ENCODE measurements around the gene KCNJ5.

The KCNJ5 gene

GRCh38 chr11:128921793-128922192 is 30.6 kb downstream of the KCNJ5 start:
- no peak for TF ChIP-seq CTCF (IDR thresholded peaks at IDR 0.05; ENCODE audit: insufficient read depth, low read length, missing control alignments)
- POLR2A ChIA-PET: no interaction called here
- CTCF ChIA-PET: no interaction called here
- no peak overlapping the region for H3K4me3 ChIP-seq (ENCODE audit: low read depth, low read length)
- DNase-seq (ENCODE audit: low read depth, low spot score): no peak

- no peak overlapping the region for H3K4me3 ChIP-seq (ENCODE audit: low read depth, low read length)
- ChIA-PET POLR2A (no interaction called here), CTCF (interaction anchor here (0.9 to 4.4 kb wide), 4 partner anchors 14 to 766 kb away, joined by 3 to 13 read pairs (median 4); no protein-coding TSS in a partner anchor)
- DNase-seq (ENCODE audit: low read depth, low spot score): no peak
- TF ChIP-seq CTCF (IDR thresholded peaks at IDR 0.05; ENCODE audit: insufficient read depth, low read length, missing control alignments): no peak
Observed at GRCh38 chr11:128924104-128924503, 32.9 kb downstream of the KCNJ5 start.

- ChIA-PET CTCF (interaction anchor here (0.9 to 4.4 kb wide), 6 partner anchors 10 to 766 kb away, joined by 3 to 13 read pairs (median 3); no protein-coding TSS in a partner anchor), POLR2A (no interaction called here)
- DNase-seq (ENCODE audit: low read depth, low spot score): no peak
- H3K4me3 ChIP-seq (ENCODE audit: low read depth, low read length): no peak overlapping the region
- TF ChIP-seq CTCF (IDR thresholded peaks at IDR 0.05; ENCODE audit: insufficient read depth, low read length, missing control alignments): no peak
Observed at GRCh38 chr11:128924510-128925249, 33.5 kb downstream of the KCNJ5 start.

GRCh38 chr11:128925250-128925600 is 34.1 kb downstream of the KCNJ5 start:
- CTCF ChIA-PET: interaction anchor here (0.9 to 4.4 kb wide), 6 partner anchors 9 to 767 kb away, joined by 3 to 13 read pairs (median 3); no protein-coding TSS in a partner anchor
- H3K4me3 ChIP-seq (ENCODE audit: low read depth, low read length): no peak overlapping the region
- TF ChIP-seq CTCF (IDR thresholded peaks at IDR 0.05; ENCODE audit: insufficient read depth, low read length, missing control alignments): no peak
- DNase-seq (ENCODE audit: low read depth, low spot score): no peak
- POLR2A ChIA-PET: no interaction called here

- no peak overlapping the region for H3K4me3 ChIP-seq (ENCODE audit: low read depth, low read length)
- no peak for DNase-seq (ENCODE audit: low read depth, low spot score)
- CTCF ChIA-PET: interaction anchor here (4.4 kb wide), 1 partner anchor 31 kb away, joined by 13 read pairs; no protein-coding TSS in a partner anchor
- no peak for TF ChIP-seq CTCF (IDR thresholded peaks at IDR 0.05; ENCODE audit: insufficient read depth, low read length, missing control alignments)
- POLR2A ChIA-PET: no interaction called here
Observed at GRCh38 chr11:128926000-128926399, 34.8 kb downstream of the KCNJ5 start.

GRCh38 chr11:128926437-128927107 is 35.4 kb downstream of the KCNJ5 start:
- no peak for TF ChIP-seq CTCF (IDR thresholded peaks at IDR 0.05; ENCODE audit: insufficient read depth, low read length, missing control alignments)
- ChIA-PET CTCF (interaction anchor here (3.8 to 4.4 kb wide), 2 partner anchors 30 to 41 kb away, joined by 13 to 14 read pairs; no protein-coding TSS in a partner anchor), POLR2A (no interaction called here)
- H3K4me3 ChIP-seq (ENCODE audit: low read depth, low read length): no peak overlapping the region
- no peak for DNase-seq (ENCODE audit: low read depth, low spot score)
